ENCODE data around the gene SEPSECS. TPM values are rescaled to one million over a fixed set of nuclear protein-coding genes. Genes with fewer than 3 reads are reported as not detected.
A peak's percentile ranks its signal among the peaks of the same experiment; 100 is the strongest.

Gene SEPSECS
- total and polyA plus RNA-seq, 2 of the 13 experiments (the other 11 are each of a cell fraction or from before 2014, with no cell fraction given): 9.4 to 14.3 TPM

GRCh38 chr4:25107827-25108516 lies 52.3 kb downstream of the SEPSECS start (continued):
- TF ChIP-seq USF2 (IDR thresholded peaks at IDR 0.05; ENCODE audit: low read depth, low read length): peak; percentile 39; the same call in 1 of the 2 replicates
- TF ChIP-seq USF2 (CRISPR knock-in tag; IDR thresholded peaks at IDR 0.05; ENCODE audit: borderline replicate concordance): peak; percentile 46; the same call in 1 of the 2 replicates
- TF ChIP-seq, protein P1, sequence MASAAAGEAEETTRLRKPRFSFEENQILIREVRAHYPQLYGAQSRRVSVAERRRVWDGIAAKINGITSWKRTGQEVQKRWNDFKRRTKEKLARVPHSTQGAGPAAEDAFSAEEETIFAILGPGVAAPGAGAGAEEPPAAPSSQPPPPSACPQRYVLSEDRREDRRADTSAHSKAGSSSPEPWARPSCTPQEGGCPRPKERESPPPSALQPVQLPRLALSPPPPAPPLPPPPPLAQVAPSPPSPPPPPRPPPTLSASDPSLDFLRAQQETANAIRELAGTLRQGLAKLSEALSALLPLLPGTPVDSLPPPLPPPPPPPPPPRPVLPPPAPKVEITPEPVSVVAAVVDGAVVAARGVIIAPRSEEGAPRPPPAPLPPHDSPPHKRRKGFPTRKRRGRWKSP (CRISPR knock-in tag; IDR thresholded peaks at IDR 0.05): no peak

DNA sequence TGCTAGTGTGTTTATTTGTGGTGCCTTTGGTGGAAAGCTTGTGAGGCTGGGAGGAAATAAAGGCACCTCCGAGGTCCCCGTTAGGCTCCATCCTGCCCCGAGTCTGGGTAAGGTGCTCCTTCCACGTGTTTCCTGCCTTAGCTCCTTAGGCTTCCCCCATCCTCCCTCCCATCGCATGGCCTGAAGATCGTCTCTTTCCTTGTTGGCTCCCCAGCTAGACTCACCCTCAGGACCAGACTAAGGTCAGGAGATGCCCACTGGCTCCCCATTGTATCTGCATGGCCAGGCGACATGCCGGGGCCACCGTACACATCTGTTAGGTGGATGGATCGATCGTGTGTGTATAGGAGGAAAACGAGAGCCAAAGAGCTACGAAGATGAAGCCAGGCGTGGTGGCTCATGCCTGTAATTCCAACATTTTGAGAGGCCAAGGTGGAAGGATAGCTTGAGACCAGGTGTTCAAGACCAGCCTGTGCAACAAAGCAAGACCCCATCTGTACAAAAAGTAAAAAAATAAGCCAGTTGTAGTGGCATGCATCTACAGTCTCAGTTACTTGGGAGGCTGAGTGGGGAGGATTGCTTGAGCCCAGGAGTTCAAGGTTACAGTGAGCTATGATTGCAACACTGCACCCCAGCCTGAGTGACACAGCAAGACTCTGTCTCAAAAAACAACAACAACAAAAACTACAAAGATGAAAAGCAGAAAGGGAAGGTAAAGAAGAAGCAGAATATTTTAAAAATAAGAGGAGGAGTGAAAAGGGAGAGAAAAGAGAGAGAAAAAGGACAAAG lies 53.7 kb downstream of the SEPSECS start:
- ChIA-PET POLR2A (no interaction called here), CTCF (ENCODE audit: low intra/inter-chr PET ratio, low total read pairs) (no interaction called here)
- BruUV-seq (replicated peaks): no TSS peak
- Histone ChIP-seq H3K36me3 (replicated peaks in 1 of 2; ENCODE audit: control insufficient read depth in 1 of 2, insufficient read depth in 2 of 2, low read length in 2 of 2) (no peaks in the 10 kb centered on the region), H3K27ac (ENCODE audit: extremely low read length, insufficient read depth, low read length) (no peak overlapping the region), H3K9me3 (ENCODE audit: low read length) (peaks cover 6% of the 10 kb centered on the region), H3K27me3 (ENCODE audit: control insufficient read depth in 1 of 2, insufficient read depth in 2 of 2, low read length in 2 of 2) (peaks cover 0 to 5% of the 10 kb centered on the region in 2 experiments; a peak in 1 of 5 replicates), H3K79me2 (ENCODE audit: insufficient read depth, low read length) (no peaks in the 10 kb centered on the region), H4K20me1 (ENCODE audit: insufficient read depth, low read length) (no peaks in the 10 kb centered on the region), H3K4me3 (replicated peaks in 1 of 3; ENCODE audit: insufficient read depth in 1 of 3, low read depth in 2 of 3, low read length in 3 of 3) (no peak overlapping the region), H3K4me2 (ENCODE audit: low read depth, low read length) (no peak overlapping the region), H3K4me1 (ENCODE audit: insufficient read depth, low read length) (peaks cover 39% of the 10 kb centered on the region), H3K9ac (ENCODE audit: insufficient read depth, low read depth, low read length) (no peak overlapping the region), H2AFZ (ENCODE audit: low read length) (no peak overlapping the region)
- ATAC-seq: no peak
- in situ Hi-C loops (cut with HindIII; ENCODE audit: extremely low pct_ligation_motif_present, low pct_unique_long_range_greater_than_20kb) (no loop called here), intact Hi-C loops (cut with micrococcal nuclease; ENCODE audit: unreplicated experiment) (no loop called here)
- DNase-seq (ENCODE audit: low spot score): no peak
- no peak for FAIRE-seq
- WGBS (ENCODE audit: low lambda C conversion rate): 83% methylated on average over 14 of the region's 14 CpGs
- TF ChIP-seq CEBPB (IDR thresholded peaks at IDR 0.05; ENCODE audit: borderline replicate concordance, low read depth, low read length): 0 out of 2 replicates have a peak, but pooled peaks have one; percentile 28
- no peak for TF ChIP-seq ZNF564 (CRISPR knock-in tag; IDR thresholded peaks at IDR 0.05)
- no peak for TF ChIP-seq FOXC1 (CRISPR knock-in tag; IDR thresholded peaks at IDR 0.05; ENCODE audit: borderline replicate concordance)
- TF ChIP-seq THAP11 (CRISPR knock-in tag; IDR thresholded peaks at IDR 0.05): no peak
- TF ChIP-seq ZNF34 (CRISPR knock-in tag; IDR thresholded peaks at IDR 0.05; ENCODE audit: borderline replicate concordance): no peak
- no peak for TF ChIP-seq JUNB (CRISPR knock-in tag; IDR thresholded peaks at IDR 0.05; ENCODE audit: borderline replicate concordance)
- no peak for TF ChIP-seq THAP7 (CRISPR knock-in tag; IDR thresholded peaks at IDR 0.05)
- TF ChIP-seq ZBTB42 (CRISPR knock-in tag; IDR thresholded peaks at IDR 0.05): no peak
- TF ChIP-seq AFF4 (CRISPR knock-in tag; IDR thresholded peaks at IDR 0.05): no peak
- no peak for TF ChIP-seq ZFP36L1 (CRISPR knock-in tag; IDR thresholded peaks at IDR 0.05)
